HG03045 (cell line): ENCODE data around the gene SPSB2.
A peak's percentile ranks its signal among the peaks of the same experiment; 100 is the strongest.
"Not testable (repeated sequence)": the region's sequence is repeated elsewhere in the genome, so short reads cannot be mapped to it uniquely, and the experiment has no call there.

Experiments
- ATAC-seq: cut with Tn5 transposase; IDR thresholded peaks from one replicate; pipeline ENCODE4 v1.9.1; 2021; ENCODE audit warnings: mild to moderate bottlenecking, moderate library complexity; ENCODE audit not compliant: unreplicated experiment

SPSB2 gene

DNA sequence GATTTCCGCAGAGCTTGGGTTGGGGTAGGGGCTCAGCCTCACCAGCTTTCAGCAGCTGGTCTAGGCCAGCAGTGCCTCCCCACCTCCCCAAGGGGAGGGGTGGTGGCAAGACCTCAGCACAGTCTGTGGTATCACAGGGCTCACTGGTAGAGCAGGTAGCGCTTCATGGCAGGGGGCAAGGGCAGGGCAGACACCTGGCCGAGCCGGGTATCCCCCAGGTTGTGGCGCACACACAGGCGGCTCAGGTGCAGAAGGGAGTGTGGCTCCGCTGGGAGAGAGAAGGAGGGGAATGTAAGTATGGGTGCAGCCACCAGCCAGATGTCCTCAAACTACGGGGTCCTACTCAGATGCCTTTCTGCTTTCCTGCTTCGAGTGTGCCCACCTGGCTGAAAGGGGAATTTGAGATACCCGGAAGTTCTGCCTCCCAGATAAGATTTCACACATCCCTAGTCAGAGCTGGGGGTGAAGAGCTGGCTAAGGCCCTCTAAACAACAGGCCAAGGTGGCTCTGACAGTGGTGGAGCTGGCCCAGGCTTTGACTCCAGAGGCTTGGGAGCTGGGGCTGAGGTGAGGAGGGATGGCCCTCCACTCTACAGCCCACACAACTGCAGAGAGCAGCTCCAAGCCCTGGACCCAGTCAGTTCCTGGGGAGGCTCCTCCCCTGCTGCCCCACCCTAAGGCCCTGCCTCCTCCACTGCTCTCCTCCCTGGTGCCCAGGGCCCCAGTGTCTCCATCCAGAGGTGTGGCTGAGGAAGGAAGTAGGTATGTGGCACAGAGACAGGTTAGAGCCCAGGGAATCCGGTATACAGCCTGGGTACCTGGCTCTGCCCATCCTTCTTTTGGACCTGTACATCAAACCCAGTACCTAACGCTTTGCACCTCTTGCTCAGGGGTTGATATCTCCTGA, 1.8 kb downstream of the SPSB2 start:
- no peak for ATAC-seq

DNA sequence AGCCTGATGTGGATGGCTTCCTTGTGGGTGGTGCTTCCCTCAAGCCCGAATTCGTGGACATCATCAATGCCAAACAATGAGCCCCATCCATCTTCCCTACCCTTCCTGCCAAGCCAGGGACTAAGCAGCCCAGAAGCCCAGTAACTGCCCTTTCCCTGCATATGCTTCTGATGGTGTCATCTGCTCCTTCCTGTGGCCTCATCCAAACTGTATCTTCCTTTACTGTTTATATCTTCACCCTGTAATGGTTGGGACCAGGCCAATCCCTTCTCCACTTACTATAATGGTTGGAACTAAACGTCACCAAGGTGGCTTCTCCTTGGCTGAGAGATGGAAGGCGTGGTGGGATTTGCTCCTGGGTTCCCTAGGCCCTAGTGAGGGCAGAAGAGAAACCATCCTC, 2.8 kb downstream of the SPSB2 start:
- ATAC-seq: not testable (repeated sequence)

DNA sequence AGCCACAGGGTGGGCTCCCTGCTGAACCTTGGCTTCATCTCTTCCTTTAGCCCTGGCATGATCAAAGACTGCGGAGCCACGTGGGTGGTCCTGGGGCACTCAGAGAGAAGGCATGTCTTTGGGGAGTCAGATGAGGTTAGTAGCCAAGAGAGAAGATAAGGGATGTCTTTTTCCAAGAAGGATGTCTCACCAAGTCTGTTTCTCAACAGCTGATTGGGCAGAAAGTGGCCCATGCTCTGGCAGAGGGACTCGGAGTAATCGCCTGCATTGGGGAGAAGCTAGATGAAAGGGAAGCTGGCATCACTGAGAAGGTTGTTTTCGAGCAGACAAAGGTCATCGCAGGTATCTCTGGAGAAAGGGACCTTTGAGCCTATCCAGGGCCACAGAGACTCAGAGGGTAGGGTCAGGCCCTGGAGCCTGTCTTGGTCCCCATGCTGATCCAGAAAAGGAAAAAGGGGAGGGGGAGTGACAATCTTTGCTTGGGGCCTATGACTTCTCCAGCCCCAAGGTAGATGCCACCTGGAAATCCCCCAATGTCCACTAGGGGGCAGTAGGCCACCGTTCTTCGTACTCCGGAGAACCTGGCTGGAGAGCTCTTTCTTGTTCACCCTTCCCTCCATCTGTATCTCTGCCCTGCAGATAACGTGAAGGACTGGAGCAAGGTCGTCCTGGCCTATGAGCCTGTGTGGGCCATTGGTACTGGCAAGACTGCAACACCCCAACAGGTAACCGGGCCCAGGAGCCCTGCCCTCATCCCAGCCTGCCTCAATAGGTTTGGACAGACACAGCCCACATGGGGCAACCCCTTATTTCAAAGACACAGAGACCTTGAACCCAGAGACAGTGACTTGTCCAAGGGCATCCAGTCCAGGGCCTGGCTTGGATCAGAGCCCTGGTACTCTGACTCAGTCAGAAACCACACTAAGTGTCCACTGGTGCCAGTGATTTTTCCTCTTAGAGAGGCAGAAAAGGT, 3.8 kb downstream of the SPSB2 start:
- ATAC-seq: no peak

DNA sequence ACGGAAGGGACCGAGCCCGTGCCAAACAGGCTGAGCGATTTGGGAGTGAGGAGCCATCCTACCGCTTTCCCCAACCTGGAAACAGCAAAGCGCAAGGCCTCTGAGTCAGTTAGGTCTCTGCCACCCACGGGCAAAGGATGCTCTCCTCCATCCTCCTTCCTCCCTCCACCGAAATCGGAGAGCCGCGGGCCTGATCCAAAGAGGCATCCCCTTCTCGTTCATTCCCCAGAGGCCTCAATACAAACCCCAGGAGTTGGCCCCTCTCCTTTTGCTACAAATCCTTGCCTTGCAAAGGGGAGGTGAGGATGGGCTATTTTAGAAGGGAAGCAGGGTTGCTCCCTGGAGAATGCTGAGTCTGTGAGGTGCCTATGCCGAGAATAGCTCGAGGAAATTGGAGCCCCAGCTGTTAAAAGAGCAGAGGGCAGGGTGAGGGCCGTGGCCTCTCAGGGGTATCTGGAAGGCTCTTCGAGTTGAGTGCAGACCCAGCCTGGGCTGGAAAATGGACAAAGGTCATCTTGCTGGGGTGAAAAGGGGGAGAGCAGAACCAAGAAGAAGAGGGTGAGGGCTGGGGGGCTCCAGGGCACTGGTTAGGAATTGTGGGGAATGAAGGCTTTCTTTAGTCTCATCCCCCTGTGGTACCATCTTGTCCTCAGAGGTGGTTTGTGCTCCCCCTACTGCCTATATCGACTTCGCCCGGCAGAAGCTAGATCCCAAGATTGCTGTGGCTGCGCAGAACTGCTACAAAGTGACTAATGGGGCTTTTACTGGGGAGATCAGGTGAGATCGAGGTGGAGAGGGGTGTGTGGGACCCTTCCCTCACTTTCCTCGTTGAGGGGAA, 4.7 kb downstream of the SPSB2 start:
- ATAC-seq: no peak

DNA sequence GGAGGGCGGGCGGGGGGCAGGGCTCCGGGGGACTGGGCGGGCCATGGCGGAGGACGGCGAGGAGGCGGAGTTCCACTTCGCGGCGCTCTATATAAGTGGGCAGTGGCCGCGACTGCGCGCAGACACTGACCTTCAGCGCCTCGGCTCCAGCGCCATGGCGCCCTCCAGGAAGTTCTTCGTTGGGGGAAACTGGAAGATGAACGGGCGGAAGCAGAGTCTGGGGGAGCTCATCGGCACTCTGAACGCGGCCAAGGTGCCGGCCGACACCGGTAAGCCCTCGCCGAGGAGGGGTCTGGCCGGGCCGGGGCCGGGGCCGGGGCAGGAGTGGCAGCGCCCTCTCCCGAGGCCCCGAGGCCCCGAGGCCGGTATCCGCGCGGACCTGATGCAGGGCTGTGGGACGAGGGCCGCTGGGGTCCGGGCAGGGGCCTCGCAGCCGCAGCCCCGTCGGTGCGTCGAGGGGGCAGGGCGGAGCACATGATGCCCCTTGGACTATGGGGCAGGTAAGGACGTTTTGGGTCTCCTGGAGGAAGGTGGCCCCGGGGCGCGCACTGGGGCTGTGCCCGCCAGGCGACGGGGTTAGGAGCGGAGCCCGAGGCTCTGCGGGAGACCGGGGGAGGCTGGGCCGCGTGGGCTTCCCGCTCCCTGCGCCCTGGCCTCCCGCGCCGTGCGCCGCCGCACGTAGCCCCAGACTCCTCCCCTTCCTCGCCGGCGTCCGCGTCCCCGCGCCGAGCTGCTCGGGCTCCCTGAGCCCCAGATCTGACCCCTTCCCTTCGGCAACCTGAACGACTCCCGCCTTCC, 5.5 kb downstream of the SPSB2 start, which contains the start of gene TPI1:
Gene TPI1, plus strand, starts transcription at position 119 of the 798 bp plus-strand sequence. Its CDS starts 36 bp downstream, at position 155.
- ATAC-seq: peak; percentile 55

DNA sequence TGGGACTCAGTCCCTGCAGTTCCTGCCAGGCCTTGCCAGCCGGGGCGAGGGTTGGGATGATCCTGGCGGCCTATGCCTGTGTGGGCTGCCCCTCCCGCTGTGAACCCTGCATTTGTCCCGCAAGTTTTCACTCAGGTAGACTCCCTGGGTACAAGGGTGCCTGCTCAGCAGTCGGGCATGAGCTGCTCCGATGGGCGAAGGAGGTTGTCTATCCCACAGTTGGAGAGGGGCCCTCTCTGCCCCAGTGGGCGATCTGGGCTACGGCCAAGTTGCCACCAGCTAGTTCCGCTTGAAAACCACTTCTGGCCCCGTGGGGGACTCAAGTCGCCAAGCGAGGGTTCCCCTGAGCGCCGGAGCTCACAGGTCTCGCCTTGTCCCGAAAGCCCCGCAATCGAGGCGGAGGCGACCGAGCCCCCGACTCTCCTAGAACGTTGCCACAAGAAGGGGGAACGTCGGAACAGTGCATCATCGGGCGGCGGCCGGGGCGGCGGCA, 6.1 kb downstream of the SPSB2 start:
- ATAC-seq: peak; percentile 8

DNA sequence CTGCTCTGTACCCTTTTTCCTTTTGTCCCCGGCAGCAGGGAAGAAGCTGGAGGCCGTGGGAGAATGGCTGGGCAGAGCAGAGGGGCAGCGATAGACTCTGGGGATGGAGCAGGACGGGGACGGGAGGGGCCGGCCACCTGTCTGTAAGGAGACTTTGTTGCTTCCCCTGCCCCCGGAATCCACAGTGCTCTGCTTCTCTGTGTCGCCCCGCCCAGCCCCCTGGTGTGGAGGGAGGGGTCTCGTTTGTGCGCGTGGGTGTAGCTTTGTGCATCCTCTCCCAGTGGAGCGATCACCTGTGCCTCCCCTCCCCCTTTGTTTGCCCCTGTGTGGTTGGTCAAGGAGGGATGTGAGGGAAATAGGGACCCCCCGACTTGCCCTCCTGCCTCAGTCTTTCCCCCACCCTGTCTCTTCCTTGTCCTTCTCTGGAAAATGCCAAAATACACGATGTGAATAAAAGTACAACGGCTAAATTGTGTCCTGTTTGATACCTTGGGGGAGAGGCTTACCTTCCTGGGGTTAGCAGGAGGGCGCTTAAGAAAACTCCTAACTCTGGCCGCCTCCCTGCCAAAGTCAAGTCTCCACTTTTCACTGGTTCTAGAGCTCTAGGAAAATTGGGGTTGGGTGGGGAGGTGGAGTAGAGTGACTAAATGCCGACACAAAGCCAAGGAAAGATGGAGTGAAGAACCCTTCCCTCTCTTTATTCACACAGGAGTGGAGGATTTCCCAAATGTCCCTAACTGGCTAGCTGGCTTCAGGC, 6.8 kb downstream of the SPSB2 start:
- no peak for ATAC-seq

DNA sequence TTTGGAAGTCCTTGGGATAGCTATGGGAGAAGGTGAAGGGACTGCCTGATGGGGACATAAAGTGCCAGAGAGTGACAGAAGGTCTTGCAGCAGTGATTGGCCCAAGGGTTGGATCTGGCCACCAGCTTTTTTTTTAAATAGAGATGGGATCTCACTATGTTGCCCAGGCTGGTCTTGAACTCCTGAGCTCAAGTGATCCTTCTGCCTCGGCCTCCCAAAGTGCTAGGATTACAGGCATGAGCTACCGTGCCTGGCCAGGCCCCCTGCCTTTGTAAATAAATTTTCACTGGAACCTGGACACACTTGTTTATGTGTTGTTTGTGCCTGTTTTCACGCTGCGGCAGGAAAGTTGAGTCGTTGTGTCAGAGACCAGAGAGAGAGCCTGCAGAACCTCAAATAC, 7.8 kb downstream of the SPSB2 start:
- not testable (repeated sequence) for ATAC-seq

DNA sequence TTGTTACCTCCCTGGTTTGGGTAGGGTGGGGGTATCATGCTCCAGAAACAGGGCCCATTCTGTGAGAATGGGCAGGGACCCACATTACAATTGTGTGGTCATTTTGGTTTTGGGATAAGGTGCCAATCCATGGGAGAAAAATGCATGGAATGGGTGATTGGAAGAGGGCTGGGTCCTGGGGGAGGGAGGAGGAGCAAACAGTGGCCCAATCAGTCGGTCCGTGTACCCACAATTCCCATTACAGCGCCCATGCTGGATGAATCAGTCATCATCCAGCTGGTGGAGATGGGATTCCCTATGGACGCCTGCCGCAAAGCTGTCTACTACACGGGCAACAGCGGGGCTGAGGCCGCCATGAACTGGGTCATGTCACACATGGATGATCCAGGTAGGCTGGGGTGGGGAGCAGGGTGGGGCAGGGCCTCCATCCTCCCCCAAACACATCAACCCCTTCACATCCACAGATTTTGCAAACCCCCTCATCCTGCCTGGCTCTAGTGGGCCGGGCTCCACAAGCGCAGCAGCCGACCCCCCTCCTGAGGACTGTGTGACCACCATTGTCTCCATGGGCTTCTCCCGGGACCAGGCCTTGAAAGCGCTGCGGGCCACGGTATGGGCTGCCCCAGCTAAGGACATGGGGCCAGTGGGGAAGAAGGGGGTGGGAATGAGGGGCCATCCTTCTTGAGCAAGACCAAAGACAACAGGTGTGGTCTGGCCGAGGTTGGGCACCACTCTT, 9.3 kb downstream of the SPSB2 start:
- ATAC-seq: no peak

DNA sequence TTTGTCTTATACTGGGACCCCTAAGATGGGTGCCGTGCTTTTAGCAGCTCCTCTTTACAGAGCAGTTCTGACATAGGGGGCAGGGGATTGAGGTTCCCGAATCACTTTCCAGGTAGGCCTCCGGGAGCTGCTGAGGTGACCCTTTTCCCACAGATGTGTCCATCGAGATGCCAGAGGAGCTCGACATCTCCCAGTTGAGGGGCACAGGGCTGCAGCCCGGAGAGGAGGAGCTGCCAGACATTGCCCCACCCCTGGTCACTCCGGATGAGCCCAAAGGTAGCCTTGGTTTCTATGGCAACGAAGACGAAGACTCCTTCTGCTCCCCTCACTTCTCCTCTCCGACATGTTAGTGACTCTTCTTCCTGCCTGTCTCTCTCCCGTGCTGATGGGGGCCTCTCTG, 10.1 kb downstream of the SPSB2 start:
- no peak for ATAC-seq

DNA sequence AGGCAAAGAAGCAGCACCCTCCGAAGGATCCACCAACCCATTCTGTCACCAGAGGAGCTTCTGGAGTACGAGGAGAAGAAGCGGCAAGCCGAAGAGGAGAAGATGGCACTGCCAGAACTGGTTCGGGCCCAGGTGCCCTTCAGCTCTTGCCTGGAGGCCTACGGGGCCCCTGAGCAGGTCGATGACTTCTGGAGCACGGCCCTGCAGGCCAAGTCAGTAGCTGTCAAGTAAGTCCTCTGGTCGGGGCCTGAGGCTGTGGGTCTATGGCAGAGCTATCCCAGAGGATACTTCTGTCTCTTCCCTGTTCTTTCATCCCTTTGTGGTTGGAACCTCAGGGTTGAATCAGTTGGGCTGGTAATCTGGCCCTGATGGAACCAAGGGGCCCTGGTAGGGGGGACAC, 11.7 kb downstream of the SPSB2 start:
- ATAC-seq: no peak

DNA sequence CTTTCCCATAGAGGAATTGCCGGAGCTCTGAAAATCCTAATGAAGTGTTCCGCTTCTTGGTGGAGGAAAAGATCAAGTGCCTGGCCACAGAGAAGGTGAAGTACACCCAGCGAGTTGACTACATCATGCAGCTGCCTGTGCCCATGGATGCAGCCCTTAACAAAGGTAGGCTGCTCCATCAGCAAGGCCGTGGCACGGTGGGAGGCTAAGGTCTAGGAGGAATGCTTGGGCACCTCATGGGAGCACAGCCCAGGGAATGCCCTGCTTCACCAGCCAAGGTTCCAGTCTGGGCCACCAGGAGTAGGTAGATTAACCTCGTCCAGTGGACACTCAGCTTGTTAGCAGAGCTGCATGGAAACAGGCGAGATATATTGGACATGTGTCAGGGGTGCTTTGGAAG, 12.2 kb downstream of the SPSB2 start:
- ATAC-seq: no peak

DNA sequence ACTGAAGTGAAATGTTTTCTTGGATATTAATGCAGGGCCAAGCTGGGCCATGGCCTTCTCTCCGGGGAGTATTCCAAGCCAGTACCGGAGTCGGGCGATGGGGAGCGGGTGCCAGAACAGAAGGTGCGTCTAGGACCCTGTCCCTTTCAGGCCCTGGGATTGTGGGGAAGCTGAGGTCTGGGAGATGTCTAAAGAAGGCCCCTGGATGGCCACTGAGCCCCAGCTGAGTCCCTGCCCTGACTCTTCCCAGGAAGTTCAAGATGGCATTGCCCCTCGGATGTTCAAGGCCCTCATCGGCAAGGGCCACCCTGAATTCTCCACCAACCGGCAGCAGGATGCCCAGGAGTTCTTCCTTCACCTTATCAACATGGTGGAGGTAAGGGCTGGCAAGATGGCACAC, 13.0 kb downstream of the SPSB2 start:
- no peak for ATAC-seq

DNA sequence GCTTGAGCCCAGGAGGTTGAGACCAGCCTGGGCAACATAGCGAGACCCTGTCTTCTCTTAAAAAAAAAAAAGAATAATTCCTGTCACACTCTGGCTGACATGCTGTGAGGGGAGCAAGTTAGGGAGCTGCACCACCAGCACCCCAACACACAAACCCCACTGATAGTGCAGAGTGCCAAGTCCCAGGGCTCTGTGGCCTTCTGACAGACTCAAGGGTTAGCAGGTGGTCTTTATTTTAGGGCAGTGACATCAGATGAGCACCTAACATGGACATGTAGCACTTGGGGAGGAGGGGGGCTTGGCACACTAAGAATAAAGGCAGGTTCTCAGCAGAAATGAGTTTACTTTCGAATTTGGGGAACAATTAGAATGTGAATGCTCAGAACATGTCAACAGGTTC, 14.3 kb downstream of the SPSB2 start:
- no peak for ATAC-seq

DNA sequence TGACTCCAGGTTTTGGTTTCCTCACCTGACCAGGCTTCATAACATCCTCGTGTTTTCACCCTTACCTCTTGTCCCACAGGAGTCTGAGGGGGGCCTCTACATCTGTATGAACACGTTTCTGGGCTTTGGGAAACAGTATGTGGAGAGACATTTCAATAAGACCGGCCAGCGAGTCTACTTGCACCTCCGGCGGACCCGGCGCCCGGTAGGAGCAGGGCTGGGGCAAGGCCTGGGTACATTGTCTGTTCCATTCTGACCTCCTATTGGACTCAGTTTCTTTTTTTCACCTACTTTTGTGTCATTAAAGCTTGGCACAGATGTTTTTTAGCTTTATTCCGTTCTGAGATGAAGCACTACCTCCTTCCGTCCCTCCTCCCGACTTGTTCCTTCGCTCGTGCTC, 17.8 kb downstream of the SPSB2 start:
- no peak for ATAC-seq

DNA sequence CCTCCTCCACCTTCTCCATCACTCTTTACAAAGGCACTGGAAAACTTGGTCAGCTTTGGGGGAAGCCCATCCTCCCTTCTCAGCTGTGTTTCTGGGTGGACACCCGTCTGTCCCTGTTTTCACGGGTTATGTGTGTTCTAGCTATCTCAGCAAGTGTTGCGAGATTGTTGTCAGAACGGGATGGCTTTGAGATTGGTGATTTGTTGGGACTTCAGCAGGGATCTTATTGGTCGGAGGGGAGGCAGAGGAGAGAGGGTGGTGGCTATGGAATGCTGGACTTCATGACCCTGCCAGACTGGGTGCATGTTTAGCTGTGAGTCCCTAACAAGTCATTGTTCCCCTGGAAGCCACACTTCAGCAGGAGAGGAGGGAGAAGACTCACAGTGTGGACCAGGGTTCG, 19.1 kb downstream of the SPSB2 start:
- no peak for ATAC-seq

DNA sequence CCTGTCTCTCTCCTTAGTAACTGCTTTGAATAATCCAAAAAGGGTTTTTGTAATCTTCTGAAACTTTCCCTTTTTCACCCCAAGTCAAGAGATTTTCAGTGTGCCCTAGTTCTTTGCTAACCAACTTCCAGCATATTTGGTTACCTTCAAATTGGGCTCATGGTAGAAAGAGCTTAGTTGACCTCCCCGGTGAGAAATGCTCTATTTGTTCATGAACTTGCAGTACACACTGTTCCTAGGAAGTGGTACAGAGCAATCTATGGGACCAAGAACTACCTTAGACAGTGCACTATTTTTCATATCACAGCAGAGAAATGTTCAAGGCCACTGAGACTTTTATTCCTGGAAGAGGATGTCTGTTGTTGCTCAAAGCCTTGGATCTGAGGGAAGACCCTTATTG, 19.5 kb downstream of the SPSB2 start:
- ATAC-seq: no peak

DNA sequence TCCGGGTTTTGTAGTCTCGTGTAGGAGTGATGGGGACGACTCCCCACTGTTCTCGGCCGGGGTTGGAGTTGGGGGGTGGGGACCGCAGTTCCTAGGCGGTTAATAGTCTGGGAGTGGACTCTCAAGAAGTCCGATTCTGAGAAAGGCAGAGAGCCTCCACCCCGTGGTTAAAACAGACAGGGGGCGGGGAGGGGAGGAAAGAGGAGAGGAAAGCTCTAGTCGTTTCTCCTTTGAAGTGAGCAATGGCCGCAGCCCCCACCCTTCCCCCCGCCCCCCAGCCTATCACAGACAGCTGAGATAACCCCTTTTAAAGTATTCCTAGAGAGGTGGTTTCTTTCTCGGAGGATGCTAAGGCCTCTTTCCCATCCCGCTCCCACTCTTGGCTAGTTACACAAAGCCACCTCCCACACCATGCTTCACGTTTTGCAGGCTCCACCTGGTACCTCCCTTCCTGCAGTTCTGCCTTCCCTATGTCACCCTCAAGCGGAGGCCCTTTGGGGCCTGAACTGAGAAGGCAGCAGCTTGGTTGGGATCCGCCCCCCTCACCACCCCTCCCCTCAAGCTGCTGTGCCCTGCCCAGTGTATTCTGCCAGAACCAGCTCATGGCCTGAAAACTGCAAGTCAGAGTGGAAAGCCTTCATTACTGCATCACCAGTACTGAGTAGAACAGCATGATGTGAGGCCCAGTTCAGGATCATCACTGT, 20.3 kb downstream of the SPSB2 start:
- no peak for ATAC-seq
